Transverse colon (tissue), 4 donors: ENCODE data around the gene TBC1D9. TPM values are rescaled to one million over a fixed set of nuclear protein-coding genes. Genes with fewer than 3 reads are reported as not detected.

Source experiments
- DNase-seq: peaks from one replicate; pipeline ENCODE4 v3.0.0-alpha.2; 2019
- H3K27ac ChIP-seq, 4 donors: fragments of 200-600 bp; sonication (generic); 2 replicates each; pipeline ENCODE4 v1.5.1; 2016 to 2018; ENCODE audit warnings: inconsistent platforms in 4 of 4
- H3K27me3 ChIP-seq: fragments of 200-600 bp; sonication (generic); 2 replicates; pipeline ENCODE4 v1.5.1; 2017; ENCODE audit warnings: inconsistent platforms
- H3K36me3 ChIP-seq, 4 donors: fragments of 200-600 bp; sonication (generic); 2 replicates each; pipeline ENCODE4 v1.5.1; 2017 to 2019; ENCODE audit warnings: inconsistent platforms in 4 of 4
- H3K4me1 ChIP-seq, 4 donors: fragments of 200-600 bp; sonication (generic); 2 replicates each; pipeline ENCODE4 v1.5.1; 2017 to 2020; ENCODE audit warnings: inconsistent platforms in 4 of 4
- H3K4me3 ChIP-seq, 4 donors: fragments of 200-600 bp; sonication (generic); 1 replicate in 1 of 4; 2 replicates in 3 of 4; pipeline versions ENCODE4 v1.5.1 to v1.6.1; 2017 to 2019; ENCODE audit warnings: inconsistent platforms in 4 of 4
- H3K9me3 ChIP-seq, 2 donors: fragments of 200-600 bp; sonication (generic); 2 replicates each; pipeline ENCODE4 v1.5.1; 2017 to 2019; ENCODE audit warnings: inconsistent platforms in 2 of 2
- CTCF ChIP-seq, 5 experiments: fragments of 200-600 bp in 3 of 5; fragments of 450-650 bp in 2 of 5; sonication (generic) in 3 of 5; IDR thresholded peaks; 1 replicate in 2 of 5; 2 replicates in 3 of 5; pipeline ENCODE4 v1.5.1; 2016 to 2017; ENCODE audit warnings: antibody characterized with exemption in 5 of 5, inconsistent platforms in 3 of 5, mild to moderate bottlenecking in 2 of 5, moderate library complexity in 1 of 5
- EP300 ChIP-seq: sonication (generic); formaldehyde crosslinking; IDR thresholded peaks from one replicate; pipeline ENCODE4 v1.6.1; 2017; ENCODE audit warnings: antibody characterized with exemption, low read depth
- POLR2A ChIP-seq: fragments of 450-650 bp; IDR thresholded peaks from one replicate; pipeline ENCODE4 v1.6.1; 2016; ENCODE audit warnings: antibody characterized with exemption, mild to moderate bottlenecking, moderate library complexity
- POLR2AphosphoS5 ChIP-seq, 3 donors: sonication (generic); formaldehyde crosslinking; IDR thresholded peaks; one replicate each; pipeline ENCODE4 v1.6.1; 2016; ENCODE audit warnings: antibody characterized with exemption in 3 of 3
- WGBS, 2 donors: methylation state at CpG; one replicate each; pipeline ENCODE4 v1.1.5; 2018; ENCODE audit warnings: low coverage in 1 of 2; 5-methylcytosine and 5-hydroxymethylcytosine counted together
- in situ Hi-C, 4 donors: fragments of 200-750 bp; cut with MboI; loops; one replicate each; pipeline versions ENCODE4 v1.15.0 to v1.15.1; 2017; ENCODE audit warnings: low sequenced_read_pairs in 3 of 4, low pct_ligation_motif_present in 1 of 4, low pct_unique_long_range_greater_than_20kb in 1 of 4
- intact Hi-C: fragments of 100-400 bp; cut with DNase I; formaldehyde crosslinking; loops from one replicate; pipeline ENCODE4 v1.15.1; 2023; ENCODE audit warnings: low total_unique reads
- total RNA-seq, 4 donors: library from RNA; depleted of rRNA; stranded (reverse); fragments of >200 nt; gene quantifications; one replicate each; pipeline ENCODE4 v1.1.0, GENCODE V29; 2016

Gene TBC1D9
- total RNA-seq, 4 donors from 2014 or later: 8.2 to 21.4 (median 16.3) TPM

- in situ Hi-C loops: loop anchor here in 1 of 4 donors (10.0 kb wide), 1 partner anchor 245 kb away; no protein-coding TSS in a partner anchor
- H3K27ac ChIP-seq: no peak overlapping the region
- TF ChIP-seq CTCF (IDR thresholded peaks at IDR 0.05) (peak in 4 of 5 experiments; percentile 31 to 49 (median 38)), POLR2AphosphoS5 (IDR thresholded peaks at IDR 0.05) (no peak), POLR2A (no peak), EP300 (no peak)
Measured at GRCh38 chr4:140609548-140610425, 146.4 kb downstream of the TBC1D9 start.

GRCh38 chr4:140607852-140608251, 148.3 kb downstream of the TBC1D9 start:
- peaks cover 0 to 3% (median 0%) of the 10 kb centered on the region in 4 donors for H3K4me1 ChIP-seq
- intact Hi-C loops (no loop called here), in situ Hi-C loops (loop anchor here in 1 of 4 donors (10.0 kb wide), 1 partner anchor 247 kb away; no protein-coding TSS in a partner anchor)
- H3K9me3 ChIP-seq: no peaks in the 10 kb centered on the region
- no peak overlapping the region for H3K27ac ChIP-seq
- no peak overlapping the region for H3K4me3 ChIP-seq
- DNase-seq: no peak
- 90 to 100% methylated on average over 1 to 4 of the region's 4 CpGs for WGBS, 2 donors
- no peaks in the 10 kb centered on the region for H3K36me3 ChIP-seq
- no peaks in the 10 kb centered on the region for H3K27me3 ChIP-seq
- TF ChIP-seq CTCF (IDR thresholded peaks at IDR 0.05) (no peak), EP300 (no peak)

More at GRCh38 chr4:140609548-140610425, 146.4 kb downstream of the TBC1D9 start:
- no peaks in the 10 kb centered on the region for H3K27me3 ChIP-seq
- no peaks in the 10 kb centered on the region for H3K9me3 ChIP-seq
- 31 to 34% methylated on average over 3 to 6 of the region's 6 CpGs for WGBS, 2 donors
- no peak overlapping the region for H3K4me3 ChIP-seq
- DNase-seq: no peak
- intact Hi-C loops: loop anchor here (5.0 kb wide), 1 partner anchor 1777 kb away; no protein-coding TSS in a partner anchor
- peaks cover 0 to 3% (median 0%) of the 10 kb centered on the region in 4 donors for H3K4me1 ChIP-seq
- H3K36me3 ChIP-seq: no peaks in the 10 kb centered on the region

GRCh38 chr4:140604544-140604943, 151.6 kb downstream of the TBC1D9 start:
- no peaks in the 10 kb centered on the region for H3K36me3 ChIP-seq
- H3K4me3 ChIP-seq: no peak overlapping the region
- H3K9me3 ChIP-seq: no peaks in the 10 kb centered on the region
- 91 to 100% methylated on average over 2 to 4 of the region's 4 CpGs for whole genome bisulfite sequencing, 2 donors
- H3K27me3 ChIP-seq: no peaks in the 10 kb centered on the region
- H3K4me1 ChIP-seq: no peaks in the 10 kb centered on the region
- in situ Hi-C loops (loop anchor here in 1 of 4 donors (10.0 kb wide), 1 partner anchor 250 kb away; no protein-coding TSS in a partner anchor), intact Hi-C loops (loop anchor here (5.0 kb wide), 1 partner anchor 1973 kb away; no protein-coding TSS in a partner anchor)
- no peak overlapping the region for H3K27ac ChIP-seq
- no peak for TF ChIP-seq CTCF (IDR thresholded peaks at IDR 0.05)
- TF ChIP-seq EP300: no peak
- TF ChIP-seq POLR2A: no peak
- TF ChIP-seq POLR2AphosphoS5 (IDR thresholded peaks at IDR 0.05): no peak
- DNase-seq: no peak

GRCh38 chr4:140603286-140603685, 152.9 kb downstream of the TBC1D9 start:
- no peak for DNase-seq
- Histone ChIP-seq H3K27ac (no peak overlapping the region), H3K4me1 (no peaks in the 10 kb centered on the region), H3K36me3 (no peaks in the 10 kb centered on the region), H3K27me3 (no peaks in the 10 kb centered on the region), H3K4me3 (no peak overlapping the region), H3K9me3 (no peaks in the 10 kb centered on the region)
- WGBS, 2 donors: 68% methylated on average over 2 of the region's 2 CpGs; no CpG with 5 or more reads in 1 of the 2 donors
- TF ChIP-seq POLR2A: no peak
- TF ChIP-seq EP300: no peak
- no peak for TF ChIP-seq CTCF (IDR thresholded peaks at IDR 0.05)
- TF ChIP-seq POLR2AphosphoS5 (IDR thresholded peaks at IDR 0.05): no peak
- in situ Hi-C loops: loop anchor here in 1 of 4 donors (10.0 kb wide), 1 partner anchor 252 kb away; no protein-coding TSS in a partner anchor
- intact Hi-C loops: loop anchor here (5.0 kb wide), 1 partner anchor 1974 kb away; no protein-coding TSS in a partner anchor
